ENCODE results near the gene NPAS4.
"Not testable (repeated sequence)": the region's sequence is repeated elsewhere in the genome, so short reads cannot be mapped to it uniquely, and the experiment has no call there.

NPAS4 gene

GRCh38 chr11:66459138-66459778 is 38.4 kb downstream of the NPAS4 start:
- DNase-seq = no peak

DNA sequence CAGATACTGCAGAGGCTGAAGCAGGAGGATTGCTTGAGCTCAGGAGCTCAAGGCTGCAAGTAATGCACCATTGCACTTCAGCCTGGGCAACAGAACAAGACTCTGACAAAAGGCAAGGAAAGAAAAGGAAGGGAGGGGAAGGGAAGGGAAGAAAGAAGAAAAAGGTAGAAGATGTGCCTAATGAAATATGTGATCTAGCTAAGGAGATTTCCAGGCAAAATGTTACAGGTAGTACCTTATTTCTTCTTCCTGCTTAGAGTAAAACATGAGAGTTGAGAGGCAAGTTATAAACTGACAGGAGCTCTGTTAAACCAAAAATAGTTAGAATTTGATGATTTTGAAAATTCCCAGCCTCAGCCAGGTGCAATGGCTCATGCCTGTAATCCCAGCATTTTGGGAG is 41.2 kb downstream of the NPAS4 start:
- no peak for DNase-seq

DNA sequence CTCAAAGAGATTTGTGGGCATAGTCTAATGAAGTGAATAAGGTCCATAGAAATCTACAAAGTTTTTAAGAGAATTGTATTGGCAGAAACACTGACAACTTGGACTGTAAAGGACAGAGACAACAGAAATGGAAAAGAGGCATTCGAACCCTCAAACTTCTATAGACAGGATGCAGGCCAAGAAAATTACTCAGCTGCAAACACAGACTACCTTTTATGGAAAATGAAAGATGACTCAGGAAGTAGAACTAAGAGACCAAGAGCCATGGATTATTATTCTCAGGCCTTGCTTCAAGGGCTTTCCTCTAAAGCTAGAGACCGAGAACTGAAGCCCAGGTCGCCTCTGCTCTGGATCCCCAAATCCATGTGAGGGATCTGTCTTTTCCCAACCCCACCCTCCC is 42.1 kb downstream of the NPAS4 start:
- DNase-seq = no peak

GRCh38 chr11:66464116-66464515 is 43.3 kb downstream of the NPAS4 start:
- not testable (repeated sequence) for DNase-seq

DNA sequence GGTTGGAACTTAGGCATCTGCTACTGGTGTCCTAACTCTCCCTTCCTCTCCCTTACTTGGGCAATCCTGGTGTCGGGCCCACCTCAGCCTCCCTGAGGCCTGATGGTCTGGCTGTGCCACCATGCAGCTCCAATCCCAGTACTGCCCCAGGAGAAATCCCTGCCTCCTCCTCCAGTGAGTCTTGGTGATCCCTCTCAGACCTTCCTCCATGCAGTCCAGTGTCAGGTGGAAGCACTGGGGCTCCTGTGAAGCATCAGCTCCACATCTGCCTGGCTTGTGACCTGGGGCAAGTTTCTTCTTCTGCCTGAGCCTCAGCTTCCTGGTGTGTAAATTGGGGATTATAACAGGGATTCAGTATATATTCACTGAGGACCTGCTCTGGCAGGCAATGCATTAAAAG is 44.1 kb downstream of the NPAS4 start:
- no peak for DNase-seq

- DNase-seq = no peak
Measured at GRCh38 chr11:66465373-66466224, 44.8 kb downstream of the NPAS4 start.

GRCh38 chr11:66466225-66467033 is 45.6 kb downstream of the NPAS4 start, which contains the start of gene PELI3:
Gene PELI3, plus strand, starts transcription at chr11:66466905. Its CDS starts 1,224 bp downstream, at chr11:66468129.
- peak; percentile 75 for DNase-seq

- DNase-seq = no peak
Measured at GRCh38 chr11:66467034-66467659, 46.3 kb downstream of the NPAS4 start.

DNA sequence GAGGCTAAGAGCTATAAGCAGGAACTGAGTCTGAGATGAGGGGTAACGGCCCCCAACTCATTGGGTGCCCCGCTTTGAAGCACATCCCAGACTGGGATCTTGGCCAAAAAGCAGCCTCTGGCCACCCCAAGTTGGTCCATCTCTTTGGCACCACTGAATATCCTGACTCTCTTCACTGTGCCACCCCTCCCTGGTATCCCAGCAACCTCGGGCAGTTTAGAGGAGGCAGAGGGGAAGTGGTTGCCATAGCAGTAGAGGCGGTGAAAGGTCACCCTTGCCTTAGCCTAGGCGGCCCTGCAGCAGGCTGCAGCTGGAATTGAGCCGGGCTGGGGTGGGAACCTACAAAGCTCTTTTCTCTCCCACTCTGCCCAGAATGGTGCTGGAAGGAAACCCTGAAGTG is 46.9 kb downstream of the NPAS4 start:
- no peak for DNase-seq

DNA sequence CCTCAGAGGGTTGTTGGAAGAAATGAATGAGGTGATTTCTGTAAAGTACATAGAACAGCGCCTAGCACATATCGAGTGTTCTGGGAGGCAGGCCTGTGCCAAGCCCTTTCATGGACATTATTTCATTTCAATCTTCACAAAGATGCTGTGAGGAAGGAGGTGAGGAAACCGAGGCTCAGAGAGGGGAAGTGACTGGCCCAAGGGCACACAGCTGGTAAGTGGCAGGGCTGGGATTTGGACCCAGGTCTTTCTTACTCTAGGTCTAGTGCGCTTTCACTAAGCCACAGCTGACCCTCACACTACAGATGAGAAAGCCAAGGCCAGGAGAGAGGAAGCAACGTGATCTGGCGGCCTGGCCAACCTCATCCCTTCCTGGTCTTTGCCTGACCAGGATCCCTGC is 47.9 kb downstream of the NPAS4 start:
- DNase-seq = no peak

DNA sequence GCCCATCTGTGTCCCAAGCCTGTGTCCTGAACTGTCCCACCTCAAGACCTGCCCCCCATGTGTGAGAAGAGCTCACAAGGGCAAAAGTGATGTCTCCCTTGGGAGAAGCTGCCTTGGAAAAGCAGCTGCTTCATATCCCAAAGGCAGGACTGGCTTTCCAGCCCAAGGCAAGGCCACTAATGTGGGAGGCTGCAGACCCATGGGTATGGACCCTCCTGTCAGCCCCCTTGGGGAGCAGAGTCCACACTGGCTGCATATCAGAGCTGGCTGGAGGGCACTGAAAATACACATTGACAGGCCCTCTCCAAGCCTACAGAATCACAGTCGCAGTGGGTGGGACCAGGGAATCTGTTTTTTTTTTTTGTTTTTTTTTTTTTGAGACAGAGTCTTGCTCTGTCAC is 48.6 kb downstream of the NPAS4 start:
- no peak for DNase-seq

DNA sequence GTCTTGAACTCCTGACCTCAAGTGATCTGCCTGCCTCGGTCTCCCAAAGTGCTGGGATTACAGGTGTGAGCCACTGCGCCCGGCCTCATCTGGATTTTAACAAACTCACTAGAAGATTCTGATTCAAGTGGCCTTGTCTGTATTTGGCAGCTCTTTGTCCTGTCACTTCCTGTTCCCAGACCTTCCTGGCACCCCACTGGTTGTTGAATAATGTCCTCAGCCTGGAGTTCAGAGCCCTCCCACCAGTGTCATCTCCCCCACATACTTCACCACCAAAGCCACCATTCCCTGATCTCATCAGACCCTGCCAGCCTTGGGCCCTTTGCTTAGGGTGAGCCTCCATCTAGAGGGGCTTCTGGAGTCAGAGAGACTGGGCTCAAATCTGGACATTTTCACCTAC is 49.2 kb downstream of the NPAS4 start:
- DNase-seq = no peak

GRCh38 chr11:66471142-66471541 is 50.3 kb downstream of the NPAS4 start:
- DNase-seq = no peak

- no peak for DNase-seq
Measured at GRCh38 chr11:66472054-66472453, 51.2 kb downstream of the NPAS4 start.

DNA sequence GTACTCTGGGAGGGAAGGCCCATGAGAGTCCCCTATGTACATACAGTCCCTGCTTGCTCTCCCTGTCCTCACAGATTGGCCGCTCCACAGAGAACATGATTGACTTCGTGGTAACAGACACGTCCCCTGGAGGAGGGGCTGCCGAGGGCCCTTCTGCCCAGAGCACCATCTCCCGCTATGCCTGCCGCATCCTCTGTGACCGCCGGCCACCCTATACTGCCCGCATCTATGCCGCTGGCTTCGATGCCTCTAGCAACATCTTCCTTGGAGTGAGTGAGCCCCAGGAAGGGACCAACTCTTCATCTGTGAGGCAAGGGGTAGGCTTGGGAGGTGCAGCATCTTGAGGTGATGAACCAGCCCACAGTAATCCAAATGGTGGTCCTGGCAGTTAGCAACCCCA is 52.3 kb downstream of the NPAS4 start:
- no peak for DNase-seq

- no peak for DNase-seq
Measured at GRCh38 chr11:66473608-66474515, 53.0 kb downstream of the NPAS4 start.

DNA sequence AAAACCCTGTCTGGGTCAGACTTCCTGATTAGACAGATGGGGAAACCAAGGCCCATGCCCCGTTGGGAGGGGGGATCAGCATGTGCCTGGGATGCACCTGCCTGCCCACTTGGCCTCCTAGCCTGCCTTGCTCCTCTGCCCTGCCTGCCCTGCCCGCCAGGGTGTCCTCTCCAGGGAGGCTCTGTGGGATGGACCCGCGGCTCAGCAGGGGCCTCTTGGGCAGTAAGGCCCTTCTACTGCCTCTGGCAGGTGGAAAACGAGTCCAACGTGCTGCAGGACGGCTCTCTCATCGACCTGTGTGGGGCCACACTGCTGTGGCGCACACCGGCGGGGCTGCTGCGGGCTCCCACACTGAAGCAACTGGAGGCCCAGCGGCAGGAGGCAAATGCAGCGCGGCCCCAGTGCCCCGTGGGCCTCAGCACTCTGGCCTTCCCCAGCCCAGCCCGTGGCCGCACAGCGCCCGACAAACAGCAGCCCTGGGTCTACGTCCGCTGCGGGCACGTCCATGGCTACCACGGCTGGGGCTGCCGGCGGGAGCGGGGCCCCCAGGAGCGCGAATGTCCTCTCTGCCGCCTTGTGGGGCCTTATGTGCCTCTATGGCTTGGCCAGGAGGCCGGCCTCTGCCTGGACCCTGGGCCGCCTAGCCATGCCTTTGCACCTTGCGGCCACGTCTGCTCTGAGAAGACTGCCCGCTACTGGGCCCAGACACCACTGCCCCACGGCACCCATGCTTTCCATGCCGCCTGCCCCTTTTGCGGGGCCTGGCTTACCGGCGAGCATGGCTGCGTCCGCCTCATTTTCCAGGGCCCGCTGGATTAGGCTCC is 54.7 kb downstream of the NPAS4 start:
- DNase-seq = no peak

Data from NCI-H446 treated with DMSO at 0.1 percent for 48 hours (cell line).